HG02759 (cell line): ENCODE data around the gene DUS3L.
"Not testable (repeated sequence)": the region's sequence is repeated elsewhere in the genome, so short reads cannot be mapped to it uniquely, and the experiment has no call there.

Experiments used
- ATAC-seq: cut with Tn5 transposase; IDR thresholded peaks from one replicate; pipeline ENCODE4 v1.9.1; 2021; ENCODE audit warnings: mild to moderate bottlenecking, moderate library complexity; ENCODE audit not compliant: unreplicated experiment

DUS3L gene

DNA sequence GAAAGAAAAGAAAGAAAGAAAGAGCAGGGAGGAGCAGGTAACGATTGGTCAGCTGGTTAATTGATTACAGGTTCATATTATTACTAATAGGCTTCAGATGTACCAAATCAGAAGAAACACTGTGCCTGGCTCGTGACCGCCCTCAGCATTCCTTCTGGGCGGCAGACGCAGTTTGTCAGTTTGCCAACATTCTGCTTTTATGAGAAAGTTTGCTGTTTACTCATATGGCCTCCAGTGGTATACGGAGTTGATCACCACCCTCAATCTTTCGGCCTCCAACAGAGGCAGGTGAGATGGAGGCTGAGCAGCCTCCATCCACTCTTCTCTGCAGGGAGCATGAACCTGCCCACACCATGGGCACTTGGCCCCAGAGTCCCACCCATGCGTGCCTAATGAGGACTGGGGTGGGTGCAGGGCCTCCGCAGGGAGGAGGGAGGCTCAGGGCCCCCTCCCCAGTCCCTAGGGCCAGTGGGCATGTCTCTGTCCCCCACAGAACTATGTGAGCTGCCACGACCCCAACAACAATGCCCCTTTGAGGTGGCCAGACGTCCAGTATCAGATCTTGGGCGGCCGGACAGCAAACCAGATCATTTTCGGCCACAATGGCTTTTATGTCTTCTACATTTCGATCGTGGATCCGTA is 15.2 kb downstream of the DUS3L start:
- ATAC-seq: no peak

DNA sequence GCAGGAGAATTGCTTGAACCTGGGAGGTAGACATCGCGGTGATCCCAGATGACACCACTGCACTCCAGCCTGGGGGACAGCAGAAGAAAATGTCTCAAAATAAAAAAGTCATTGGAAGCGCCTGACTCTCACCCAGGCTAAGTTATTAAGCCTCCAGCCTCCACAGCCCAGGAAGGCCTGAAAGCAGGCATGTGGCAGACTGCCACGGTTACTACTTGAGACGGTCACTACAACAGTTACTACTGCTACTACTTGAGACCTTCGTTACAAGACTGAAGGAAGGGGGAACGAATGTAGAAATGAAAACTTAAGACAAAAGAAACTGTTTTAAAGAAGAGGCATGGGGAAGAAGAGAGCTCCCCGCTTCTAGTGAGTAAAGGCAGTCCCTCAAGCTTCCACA is 16.0 kb downstream of the DUS3L start:
- no peak for ATAC-seq

- no peak for ATAC-seq
These were observed 17.7 kb downstream of the DUS3L start for GRCh38 chr19:5773276-5773675.

- no peak for ATAC-seq
These were observed 18.5 kb downstream of the DUS3L start for GRCh38 chr19:5772416-5772815.

GRCh38 chr19:5767949-5768348 is 23.0 kb downstream of the DUS3L start:
- no peak for ATAC-seq

DNA sequence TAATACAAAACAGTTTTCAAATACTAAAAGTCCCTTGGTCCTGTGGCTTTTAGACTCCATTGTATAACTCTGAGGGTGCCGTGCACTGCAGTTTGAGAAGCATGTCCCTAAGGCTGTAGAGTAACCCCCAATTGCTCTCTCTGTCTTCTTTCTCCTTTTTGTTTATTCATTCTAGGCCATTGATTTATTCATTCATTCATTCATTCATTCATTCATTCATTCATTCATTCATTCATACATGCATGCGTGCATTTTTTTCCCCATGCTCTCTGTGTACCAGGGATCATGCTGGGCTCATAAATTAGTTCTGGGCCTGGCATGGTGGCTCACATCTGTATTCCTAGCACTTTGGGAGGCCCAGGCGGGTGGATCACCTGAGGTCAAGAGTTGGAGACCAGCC is 25.7 kb downstream of the DUS3L start:
- no peak for ATAC-seq

DNA sequence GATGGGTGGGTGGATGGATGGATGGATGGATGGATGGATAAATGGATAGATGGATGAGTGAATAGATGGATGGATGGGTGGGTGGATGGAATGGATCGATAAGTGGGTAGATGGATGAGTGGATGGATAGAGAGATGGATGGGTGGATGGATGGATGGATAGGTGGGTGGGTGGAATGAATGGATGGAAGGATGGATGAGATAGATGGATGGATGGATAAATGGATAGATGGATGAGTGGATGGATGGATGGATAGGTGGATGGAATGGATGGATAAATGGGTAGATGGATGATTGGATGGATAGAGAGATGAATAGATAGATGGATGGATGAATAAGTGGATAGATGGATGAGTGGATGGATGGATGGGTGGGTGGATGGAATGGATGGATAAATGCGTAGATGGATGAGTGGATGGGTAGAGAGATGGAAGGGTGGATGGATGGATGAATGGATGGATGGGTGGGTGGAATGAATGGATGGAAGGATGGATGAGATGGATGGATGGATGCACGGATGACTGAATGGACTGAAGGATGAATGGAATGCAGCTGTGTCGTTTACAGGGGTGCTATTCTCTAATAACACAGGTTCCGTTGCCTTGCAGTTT is 28.2 kb downstream of the DUS3L start:
- ATAC-seq: no peak

DNA sequence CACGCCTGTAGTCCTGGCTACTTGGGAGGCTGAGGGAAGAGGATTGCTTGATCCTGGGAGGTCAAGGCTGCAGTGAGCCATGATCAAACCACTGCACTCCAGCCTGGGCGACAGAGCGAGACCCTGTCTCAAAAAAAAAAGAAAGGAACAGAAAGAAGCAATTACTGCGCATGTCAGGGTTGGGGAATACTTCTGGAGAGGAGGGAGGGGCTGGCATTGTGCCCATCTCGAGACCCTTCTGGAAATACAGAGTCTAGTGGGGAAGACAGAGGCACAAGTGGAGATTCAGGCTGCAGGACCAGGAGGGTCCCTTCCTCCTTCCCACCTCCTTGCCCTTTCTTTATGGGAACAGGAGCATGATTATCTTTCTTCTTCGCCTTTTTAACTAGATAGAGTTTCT is 37.2 kb downstream of the DUS3L start:
- no peak for ATAC-seq

DNA sequence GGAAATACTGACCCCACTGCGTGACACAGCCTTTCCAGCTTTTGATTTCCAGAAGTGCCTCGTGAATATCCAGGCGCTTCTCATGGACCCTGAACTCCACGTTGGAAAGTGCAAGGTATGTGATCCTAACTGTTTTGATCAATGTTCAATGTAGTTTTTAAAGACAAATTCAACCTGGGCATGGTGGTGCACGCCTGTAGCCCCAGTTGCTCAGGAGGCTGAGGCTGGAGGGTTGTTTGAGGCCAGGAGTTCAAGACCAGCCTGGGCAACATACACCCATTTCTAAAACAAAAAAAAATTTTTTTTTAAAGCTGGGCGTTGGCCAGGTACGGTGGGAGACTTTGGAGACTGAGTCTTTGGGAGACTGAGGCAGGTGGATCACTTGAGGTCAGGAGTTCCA is 39.3 kb downstream of the DUS3L start:
- no peak for ATAC-seq

GRCh38 chr19:5749505-5749904 is 41.5 kb downstream of the DUS3L start:
- ATAC-seq: no peak

DNA sequence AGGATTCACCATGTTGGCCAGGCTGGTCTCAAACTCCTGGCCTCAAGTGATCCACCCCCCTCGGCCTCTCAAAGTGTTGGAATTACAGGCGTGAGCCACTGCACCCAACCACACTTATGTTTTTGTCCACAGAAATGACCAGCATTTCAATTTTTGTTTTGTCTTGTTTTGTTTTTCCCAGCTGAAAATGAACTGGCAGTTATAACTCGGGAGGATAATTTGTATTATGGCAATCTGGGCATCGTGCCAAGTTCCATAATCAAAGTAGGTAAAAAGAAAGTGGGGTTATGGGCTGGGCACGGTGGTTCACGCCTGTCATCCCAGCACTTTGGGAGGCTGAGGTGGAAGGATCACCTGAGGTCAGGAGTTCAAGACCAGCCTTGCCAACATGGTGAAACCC is 42.0 kb downstream of the DUS3L start:
- ATAC-seq: not testable (repeated sequence)

DNA sequence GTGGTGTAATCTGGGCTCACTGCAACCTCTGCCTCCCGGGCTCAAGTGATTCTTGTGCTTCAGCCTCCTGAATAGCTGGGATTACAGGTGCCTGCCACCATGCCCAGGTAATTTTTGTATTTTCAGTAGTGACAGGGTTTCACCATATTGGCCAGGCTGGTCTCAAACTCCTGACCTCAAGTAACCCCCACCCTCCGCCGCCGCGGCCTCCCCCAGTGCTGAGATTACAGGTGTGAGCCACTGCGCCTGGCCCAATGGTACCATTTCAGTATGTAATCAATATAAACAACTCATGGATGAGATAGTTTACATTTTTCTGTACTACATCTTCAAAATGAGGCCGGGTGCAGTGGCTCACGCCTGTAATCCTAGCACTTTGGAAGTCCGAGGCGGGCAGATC is 46.0 kb downstream of the DUS3L start:
- ATAC-seq: not testable (repeated sequence)

GRCh38 chr19:5743630-5744029 is 47.3 kb downstream of the DUS3L start:
- ATAC-seq: no peak

- ATAC-seq: no peak
These were observed 48.9 kb downstream of the DUS3L start for GRCh38 chr19:5742051-5742450.

- no peak for ATAC-seq
These were observed 52.5 kb downstream of the DUS3L start for GRCh38 chr19:5738423-5738822.
